KBM-7 (cell line): ENCODE measurements around the gene GLRA1.
"Not testable (repeated sequence)": the region's sequence is repeated elsewhere in the genome, so short reads cannot be mapped to it uniquely, and the experiment has no call there.

Experiments
- DNase-seq: peaks from one replicate; pipeline ENCODE4 v3.0.0-alpha.2; 2015
- in situ Hi-C: fragments of 300-500 bp; cut with MboI; formaldehyde crosslinking; loops from 2 replicates; pipeline ENCODE4 v1.14.3; 2020; ENCODE audit warnings: low sequenced_read_pairs, low pct_unique_long_range_greater_than_20kb, mixed read lengths

Gene GLRA1

GRCh38 chr5:151892393-151892792 is 32.3 kb downstream of the GLRA1 start:
- in situ Hi-C loops: no loop called here
- no peak for DNase-seq

DNA sequence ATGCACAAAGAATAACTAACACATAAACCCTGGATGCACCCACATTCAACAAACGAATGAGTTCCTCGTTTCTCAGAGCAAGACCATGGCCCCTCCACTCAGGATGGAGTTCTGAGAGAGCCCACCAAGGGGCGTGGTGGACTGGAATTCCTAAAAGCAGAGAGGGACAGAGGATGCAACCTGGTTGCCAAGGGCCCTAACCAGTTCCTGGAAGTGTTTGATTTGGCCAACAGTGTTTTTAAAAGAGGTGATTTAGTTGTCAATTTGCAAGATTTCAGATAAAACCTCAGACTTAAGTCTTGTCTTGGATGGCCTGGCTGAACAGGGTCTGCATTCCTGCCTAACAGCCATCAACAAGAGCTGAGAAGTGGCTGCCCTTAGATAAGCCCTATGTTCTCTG is 34.4 kb downstream of the GLRA1 start:
- no peak for DNase-seq
- in situ Hi-C loops: no loop called here

DNA sequence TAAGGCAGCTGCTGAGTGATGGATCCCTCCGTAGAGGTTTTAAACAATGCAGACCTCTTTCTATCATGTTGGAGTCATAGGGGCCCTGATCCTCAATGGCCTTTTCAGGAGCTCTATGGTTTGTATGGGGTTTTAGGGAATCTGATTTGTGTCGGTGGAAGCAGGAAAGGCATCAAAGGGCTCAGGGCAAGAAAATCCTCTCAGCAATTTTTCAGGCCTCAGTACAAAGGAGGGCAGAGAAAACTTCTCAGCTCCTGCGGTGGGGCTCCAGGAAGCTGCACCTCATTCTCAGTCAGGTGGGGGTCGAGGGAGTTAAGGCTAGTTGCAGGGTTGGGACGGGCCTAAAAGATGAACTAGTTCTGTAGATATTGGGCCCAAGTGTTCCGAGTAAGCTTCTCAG is 35.0 kb downstream of the GLRA1 start:
- in situ Hi-C loops: no loop called here
- no peak for DNase-seq

DNA sequence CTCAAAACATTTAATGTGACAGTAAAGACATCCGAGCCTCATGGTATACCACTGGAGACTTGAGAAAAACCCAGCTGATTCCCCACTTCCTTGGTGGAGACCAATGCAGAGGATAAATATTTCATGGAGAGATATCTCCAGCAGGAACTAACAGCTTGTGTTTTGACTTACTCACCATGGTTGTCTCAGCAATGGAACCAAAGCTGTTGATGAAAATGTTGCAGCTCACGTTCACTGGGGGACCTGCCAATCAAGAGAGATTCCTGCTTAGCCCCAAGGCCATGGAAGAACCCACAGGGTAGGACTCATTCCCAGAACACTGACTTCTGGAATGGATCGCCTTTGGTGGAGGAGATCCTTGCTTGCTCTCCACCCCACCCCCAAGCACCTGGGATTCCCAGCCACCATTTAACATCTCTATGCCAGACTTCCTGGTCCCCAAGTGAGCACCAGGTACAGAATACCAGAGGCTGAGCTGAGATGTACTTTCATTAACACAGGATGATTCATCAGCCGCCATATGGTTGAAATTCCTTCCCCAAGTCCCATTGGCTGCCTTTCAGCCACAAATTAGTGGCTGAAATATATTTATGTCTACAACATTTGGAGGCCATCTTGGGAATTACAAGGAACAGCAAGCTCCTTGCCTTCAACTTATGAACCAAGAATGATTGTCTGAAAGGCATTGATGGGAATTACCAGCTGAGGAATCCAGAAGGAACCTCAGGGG is 37.9 kb downstream of the GLRA1 start:
- in situ Hi-C loops: no loop called here
- DNase-seq: no peak

GRCh38 chr5:151885138-151885908 is 39.3 kb downstream of the GLRA1 start:
- no peak for DNase-seq
- in situ Hi-C loops: no loop called here

GRCh38 chr5:151881621-151882225 is 42.9 kb downstream of the GLRA1 start:
- no peak for DNase-seq
- in situ Hi-C loops: no loop called here

GRCh38 chr5:151880324-151880723 is 44.3 kb downstream of the GLRA1 start:
- DNase-seq: no peak
- in situ Hi-C loops: no loop called here

DNA sequence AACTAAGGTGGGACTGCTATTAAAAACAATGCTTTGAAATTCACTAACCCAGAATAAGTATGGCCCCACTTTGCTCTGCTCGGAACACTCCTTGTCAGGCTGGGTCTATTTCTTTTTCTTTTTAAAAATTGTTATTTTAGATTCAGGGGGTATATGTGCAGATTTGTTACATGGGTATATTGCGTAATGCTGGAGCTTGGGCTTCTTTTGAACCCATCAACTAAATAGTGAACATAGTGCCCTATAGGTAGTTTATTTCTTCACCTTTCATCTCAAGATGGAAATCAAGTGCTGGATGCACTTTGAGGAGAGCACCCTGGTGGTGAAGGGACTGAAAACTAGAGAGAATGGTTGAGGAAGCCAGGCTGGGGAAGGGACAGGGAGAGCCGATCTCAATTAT is 51.0 kb downstream of the GLRA1 start:
- in situ Hi-C loops: no loop called here
- DNase-seq: no peak

GRCh38 chr5:151872701-151873100 is 52.0 kb downstream of the GLRA1 start:
- in situ Hi-C loops: no loop called here
- no peak for DNase-seq

DNA sequence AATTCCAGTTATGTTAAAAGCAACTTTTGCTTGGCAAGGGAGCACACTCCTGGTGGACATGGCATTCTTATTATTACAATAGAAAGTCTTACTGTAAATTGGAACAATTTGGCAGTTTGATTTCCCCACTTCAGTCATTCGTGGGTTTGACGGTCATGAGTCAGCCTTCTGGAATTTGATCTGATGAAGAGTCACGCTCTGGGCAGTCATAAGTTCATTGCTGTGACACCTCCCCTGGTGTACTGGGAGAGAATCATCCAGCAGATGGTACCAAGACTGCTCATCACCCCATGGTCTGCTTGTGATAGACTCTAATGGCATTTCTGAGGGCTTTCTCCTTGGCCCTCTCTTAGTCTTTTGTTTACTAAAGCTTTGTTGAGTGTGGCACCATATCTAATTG is 53.8 kb downstream of the GLRA1 start:
- DNase-seq: no peak
- in situ Hi-C loops: no loop called here

DNA sequence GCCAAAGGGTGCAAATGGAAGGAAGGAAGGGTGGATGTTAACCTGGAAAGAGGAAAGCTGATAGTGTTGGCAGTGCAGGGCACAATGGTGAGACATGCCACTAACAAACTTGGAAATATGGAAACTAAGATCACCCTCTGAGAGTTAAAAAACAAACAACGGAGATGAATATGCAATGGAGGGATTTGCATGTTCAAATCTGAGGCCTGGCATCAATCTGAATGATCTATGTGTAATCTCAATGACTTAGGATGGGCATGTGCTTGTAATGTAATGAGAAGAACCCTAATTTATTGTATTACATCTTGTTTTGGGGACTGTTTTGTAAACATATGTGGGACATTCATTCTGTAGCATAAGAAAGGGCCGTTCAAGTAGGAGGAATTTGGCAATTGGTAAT is 54.4 kb downstream of the GLRA1 start:
- in situ Hi-C loops: no loop called here
- no peak for DNase-seq

- DNase-seq: no peak
- in situ Hi-C loops: no loop called here
Observed at GRCh38 chr5:151869843-151870242, 54.8 kb downstream of the GLRA1 start.

DNA sequence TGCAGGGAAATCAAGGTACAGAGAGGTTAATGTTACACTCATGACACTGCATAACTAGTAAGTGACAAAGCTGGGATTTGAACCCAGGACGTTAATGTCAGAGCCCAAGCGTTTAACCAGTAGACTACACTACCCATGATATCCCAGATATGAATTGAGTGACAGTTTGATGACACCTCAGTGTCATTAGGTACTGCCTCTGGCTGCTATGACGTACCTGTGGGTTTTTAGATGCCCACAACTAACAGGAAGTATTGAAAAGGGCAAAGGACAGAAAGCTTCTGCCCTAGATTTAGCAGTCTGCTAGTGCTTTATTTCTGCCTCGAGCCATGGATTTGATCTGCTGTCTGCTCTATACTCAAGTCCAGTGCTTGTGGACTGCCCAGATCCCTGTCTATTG is 56.2 kb downstream of the GLRA1 start:
- no peak for DNase-seq
- in situ Hi-C loops: no loop called here

DNA sequence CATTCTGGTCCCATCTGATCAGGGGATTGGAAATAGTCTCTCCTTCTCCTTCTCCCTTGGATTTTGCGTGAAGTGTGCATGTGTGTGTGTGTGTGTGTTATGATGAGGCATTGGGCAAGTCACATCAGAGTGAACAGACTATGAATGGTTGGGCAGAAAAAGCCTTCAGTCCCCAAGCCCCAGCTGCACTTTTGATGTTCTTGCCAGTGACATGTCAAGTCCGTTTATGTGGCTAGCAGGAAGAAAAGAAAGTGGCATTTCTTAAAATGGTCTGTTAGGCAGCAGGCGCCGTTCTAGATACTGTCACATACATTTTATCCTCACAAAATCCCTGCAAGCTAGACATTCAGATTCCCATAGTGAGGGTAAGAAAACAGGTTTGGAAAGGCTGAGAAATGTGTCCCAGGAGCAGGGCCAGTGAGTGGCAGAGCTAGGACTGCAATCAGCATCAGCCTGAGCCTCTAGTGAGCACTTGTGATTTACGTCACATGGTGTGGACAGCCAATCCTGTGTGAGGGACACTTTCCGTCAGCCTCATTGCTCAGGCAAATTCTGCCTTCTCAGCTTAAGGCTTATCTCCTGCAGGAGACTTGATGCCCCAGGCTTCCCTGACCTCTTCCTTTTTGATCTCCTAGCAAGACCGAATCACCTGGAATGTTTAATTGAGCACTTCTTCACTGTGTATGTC is 60.4 kb downstream of the GLRA1 start:
- no peak for DNase-seq

DNA sequence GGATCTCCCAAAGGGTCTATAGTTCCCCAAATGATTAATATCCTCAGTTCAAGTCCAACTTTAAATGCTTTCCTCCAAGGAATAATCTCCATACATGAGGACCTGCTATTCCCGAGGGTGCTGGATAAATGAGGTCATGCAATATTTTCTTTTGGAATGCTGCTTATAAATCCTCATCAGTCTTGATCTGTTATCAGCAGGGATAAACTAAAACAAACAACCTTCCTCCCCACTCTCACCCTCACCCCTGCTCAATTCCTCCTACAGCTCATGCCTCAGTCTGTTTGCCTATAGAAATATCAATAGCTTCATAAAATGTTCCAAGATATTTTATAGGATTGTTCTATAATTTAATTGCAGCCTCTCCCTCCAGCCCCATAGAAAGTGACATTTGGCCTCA is 61.1 kb downstream of the GLRA1 start:
- in situ Hi-C loops: no loop called here
- no peak for DNase-seq

More for the DNA sequence above, 60.4 kb downstream of the GLRA1 start:
- in situ Hi-C loops: no loop called here

- in situ Hi-C loops: no loop called here
- DNase-seq: no peak
Observed at GRCh38 chr5:151862811-151863472, 61.7 kb downstream of the GLRA1 start.

DNA sequence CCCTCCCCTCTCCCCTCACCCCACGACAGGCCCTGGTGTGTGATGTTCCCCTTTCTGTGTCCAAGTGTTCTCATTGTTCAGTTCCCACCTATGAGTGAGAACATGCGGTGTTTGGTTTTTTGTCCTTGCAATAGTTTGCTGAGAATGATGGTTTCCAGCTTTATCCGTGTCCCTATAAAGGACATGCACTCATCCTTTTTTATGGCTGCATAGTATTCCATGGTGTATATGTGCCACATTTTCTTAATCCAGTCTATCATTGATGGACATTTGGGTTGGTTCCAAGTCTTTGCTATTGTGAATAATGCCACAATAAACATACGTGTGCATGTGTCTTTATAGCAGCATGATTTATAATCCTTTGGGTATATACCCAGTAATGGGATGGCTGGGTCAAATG is 63.8 kb downstream of the GLRA1 start:
- DNase-seq, in situ Hi-C loops: not testable (repeated sequence)

- in situ Hi-C loops: no loop called here
- no peak for DNase-seq
Observed at GRCh38 chr5:151856861-151857260, 67.8 kb downstream of the GLRA1 start.

DNA sequence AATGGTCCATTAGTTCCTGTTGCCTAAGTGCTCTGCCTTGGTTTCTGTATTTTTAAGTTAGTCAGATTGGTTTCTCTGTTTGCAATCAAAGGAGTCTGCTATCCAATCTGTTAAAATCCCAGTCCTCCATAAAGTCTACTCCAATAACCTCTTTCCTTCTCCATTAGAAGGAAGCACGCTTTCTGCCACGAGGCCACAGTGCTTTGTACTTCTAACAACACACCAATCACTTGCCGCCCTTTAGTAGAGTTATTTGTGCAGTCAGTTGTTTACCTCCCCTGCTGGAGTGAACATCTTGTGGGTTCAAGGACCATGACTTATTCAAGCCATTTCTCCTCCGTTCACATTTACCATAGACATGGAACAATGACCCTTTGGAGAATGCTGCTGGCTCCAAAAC is 69.0 kb downstream of the GLRA1 start:
- no peak for DNase-seq

More for the DNA sequence above, 69.0 kb downstream of the GLRA1 start:
- in situ Hi-C loops: no loop called here
